HG03565 (cell line): ENCODE data around the gene PARP12.
A peak's percentile ranks its signal among the peaks of the same experiment; 100 is the strongest.

Experiments
- ATAC-seq: cut with Tn5 transposase; IDR thresholded peaks from one replicate; pipeline ENCODE4 v1.9.1; 2021; ENCODE audit warnings: mild to moderate bottlenecking, moderate library complexity; ENCODE audit not compliant: unreplicated experiment

PARP12 gene

GRCh38 chr7:140017034-140017433, 45.7 kb downstream of the PARP12 start:
- ATAC-seq: no peak

DNA sequence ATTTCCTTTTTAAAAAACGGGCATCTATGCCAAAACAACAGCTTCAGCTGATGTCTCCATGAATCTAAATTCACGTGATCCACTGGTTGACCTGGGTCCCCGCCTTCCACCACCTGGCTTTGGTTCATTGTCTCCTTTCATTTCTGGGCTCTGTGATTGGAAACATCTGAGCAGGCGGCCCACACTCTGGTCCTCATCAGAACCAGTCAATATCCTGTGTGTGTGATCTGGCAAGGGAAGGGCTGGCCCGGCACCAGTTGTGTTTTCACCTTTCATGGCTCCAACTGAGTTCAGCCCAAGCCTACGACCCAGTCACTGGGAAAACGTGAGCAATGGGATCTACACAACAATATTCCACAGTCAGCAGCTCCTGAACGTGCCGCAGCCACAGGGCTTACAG, 46.2 kb downstream of the PARP12 start:
- no peak for ATAC-seq

- ATAC-seq: no peak
Observed at GRCh38 chr7:140015471-140015970, 47.2 kb downstream of the PARP12 start.

DNA sequence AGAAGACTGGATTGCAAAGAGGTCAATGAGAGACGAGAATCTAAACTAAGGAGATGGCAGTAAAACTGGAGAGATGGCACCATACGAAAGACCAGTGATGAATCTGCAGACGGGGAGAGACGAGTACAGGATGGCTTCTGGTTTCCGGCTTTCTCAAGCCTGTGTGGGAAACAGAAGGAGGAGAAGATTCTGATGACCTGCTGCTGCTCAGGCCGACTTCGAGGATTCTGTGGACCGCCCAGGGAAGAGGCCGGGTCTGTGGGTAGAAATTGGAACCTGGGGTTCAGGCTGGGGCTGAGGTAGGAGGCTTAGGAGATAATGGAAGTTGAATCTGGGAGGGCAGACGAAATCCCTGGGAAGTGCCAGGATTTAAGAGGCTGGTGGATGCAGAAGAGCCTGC, 48.6 kb downstream of the PARP12 start:
- no peak for ATAC-seq

DNA sequence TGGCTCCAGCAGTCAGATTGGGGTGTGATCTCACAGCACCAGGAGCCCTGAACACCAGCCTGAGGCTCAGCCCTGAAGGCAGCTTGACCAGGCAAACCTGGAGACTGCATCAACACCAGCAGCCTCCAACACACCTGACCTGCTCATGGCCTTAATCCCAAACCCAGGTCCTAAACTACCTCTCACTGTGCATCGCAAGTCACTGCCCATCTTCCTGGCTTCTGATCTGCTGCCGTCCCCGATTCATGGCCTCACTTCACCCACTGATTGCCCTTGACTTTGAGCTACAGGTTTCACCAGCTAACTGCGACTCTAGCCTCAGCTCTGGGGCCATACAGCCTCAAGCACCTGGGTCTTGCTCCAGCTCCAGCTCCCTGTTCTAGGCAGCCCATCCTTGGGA, 49.1 kb downstream of the PARP12 start:
- ATAC-seq: no peak

DNA sequence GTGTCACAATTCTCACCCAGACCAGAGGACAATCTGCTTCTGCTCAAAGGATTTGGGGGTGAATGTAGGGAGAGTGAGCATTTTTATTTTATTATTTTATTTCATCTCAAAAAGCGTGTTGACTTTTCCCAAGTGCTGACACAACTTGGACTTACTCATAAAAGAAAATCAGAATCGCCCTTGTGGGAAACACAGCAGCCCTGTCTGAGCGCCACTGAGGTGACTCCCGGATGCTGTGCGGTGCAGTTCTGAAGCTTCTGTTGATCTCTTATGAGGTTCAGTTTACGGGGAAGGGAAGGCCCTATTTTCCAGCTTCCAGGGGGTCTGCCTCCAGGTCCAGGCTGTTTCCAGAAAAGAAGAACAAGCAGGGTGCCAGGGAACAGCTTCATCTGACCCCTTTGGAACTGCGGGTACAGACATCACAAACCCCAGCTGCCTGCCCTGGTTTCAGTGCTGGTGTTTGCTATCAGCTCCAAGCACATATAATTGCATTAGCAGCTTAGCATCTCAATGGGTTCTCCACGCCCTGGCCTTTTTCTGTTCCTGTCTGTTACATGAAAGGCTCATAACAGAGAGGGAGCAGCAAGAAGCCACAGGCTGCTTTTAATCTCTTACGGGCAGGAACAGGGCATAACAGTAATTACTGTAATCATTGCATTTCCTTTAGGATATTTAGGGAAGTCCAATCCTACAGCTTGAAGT, 52.4 kb downstream of the PARP12 start:
- ATAC-seq: no peak

DNA sequence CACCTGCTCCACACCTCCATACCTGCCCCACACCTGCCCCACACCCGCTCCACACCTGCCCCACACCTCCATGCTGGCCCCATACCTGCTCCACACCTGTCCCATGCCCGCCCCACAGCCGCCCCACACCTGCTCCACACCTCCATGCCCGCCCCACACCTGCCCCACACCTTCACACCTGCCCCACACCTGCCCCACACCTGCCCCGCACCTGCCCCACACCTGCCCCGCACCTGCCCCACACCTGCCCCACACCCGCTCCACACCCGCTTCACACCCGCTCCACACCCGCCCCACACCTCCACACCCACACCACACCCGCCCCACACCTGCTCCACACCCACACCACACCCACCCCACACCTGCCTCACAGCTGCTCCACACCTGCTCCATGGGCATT, 53.0 kb downstream of the PARP12 start:
- ATAC-seq: no peak

GRCh38 chr7:140008755-140009610, 53.8 kb downstream of the PARP12 start:
- no peak for ATAC-seq

DNA sequence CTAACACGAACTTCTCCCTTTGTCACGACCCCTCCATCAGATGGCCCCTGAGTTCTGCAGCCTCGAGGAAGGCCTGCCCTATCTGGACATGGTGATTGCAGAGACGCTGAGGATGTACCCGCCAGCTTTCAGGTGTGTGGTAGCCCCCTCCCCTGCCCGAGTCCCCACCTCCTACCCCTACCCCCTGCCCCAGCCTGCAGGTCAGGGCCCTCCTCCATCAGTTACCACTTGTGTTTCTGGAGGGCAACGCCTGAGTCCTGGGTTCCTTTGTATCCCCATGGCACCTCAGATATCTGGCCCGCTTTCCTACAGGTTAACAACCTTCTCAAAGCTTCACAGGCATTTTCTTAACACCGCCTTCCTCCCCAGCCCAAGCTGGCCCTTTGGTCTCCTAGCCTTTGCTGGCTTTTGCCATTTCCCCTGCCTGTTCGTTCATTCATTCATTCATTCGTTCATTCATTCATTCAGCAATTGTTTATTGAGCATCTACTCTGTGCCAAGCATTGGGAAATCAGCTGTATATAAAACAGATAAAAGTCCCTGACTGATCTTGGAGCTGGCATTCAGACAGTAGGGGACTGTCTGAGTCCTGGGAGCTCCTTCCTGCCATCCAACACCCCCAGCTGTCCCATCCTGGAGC, 55.6 kb downstream of the PARP12 start:
- no peak for ATAC-seq

DNA sequence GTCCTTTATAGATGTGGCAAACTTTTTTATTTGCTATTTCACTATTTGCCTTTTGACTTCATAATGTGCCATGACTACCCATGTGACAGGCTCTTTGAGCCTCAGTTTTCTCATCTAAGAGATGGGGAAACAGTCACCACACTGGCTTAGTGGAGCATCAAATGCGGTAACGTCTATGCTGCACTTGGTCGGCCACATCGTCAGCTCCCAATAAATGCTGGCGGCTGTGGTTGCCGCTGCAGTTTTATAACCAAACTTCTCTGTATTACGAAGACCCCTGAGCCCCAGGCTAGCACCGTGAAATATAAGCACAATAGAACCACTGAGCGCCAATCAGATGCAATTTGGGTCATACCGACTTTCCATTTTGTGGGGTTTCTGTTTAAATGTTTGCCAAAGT, 56.2 kb downstream of the PARP12 start:
- no peak for ATAC-seq

GRCh38 chr7:140005754-140006503, 56.8 kb downstream of the PARP12 start:
- ATAC-seq: no peak

- no peak for ATAC-seq
Observed at GRCh38 chr7:140005341-140005740, 57.4 kb downstream of the PARP12 start.

- ATAC-seq: no peak
Observed at GRCh38 chr7:140004672-140005071, 58.1 kb downstream of the PARP12 start.

GRCh38 chr7:140003913-140004382, 58.8 kb downstream of the PARP12 start:
- ATAC-seq: peak; percentile 30

DNA sequence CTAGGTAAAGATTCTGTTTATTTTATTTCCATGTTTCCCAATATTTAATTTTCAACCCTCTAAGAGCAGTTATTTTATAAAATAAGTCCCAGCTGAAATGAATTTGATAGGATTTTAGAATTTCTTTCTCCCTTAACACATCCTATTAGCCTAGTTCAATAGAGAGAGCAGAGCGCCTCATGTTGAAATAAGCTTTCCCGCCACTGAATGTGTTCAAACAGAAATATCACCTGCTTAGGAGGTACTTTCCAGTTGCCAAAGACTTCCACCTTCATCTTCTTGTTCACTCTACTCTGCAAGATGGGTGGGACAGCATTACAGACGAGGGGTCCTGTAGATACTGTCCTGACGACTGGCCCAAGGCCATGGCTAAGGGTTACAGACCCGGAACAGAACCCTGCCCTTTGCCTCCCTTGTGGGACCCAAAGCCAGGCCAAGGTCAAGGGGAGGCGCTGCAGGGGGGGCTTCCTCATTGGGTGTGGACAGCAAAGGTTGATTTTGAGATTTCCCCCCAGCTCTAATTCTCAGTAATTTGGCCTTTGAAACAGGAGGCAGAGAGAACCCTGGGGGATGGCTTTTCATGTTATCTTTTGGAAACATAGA, 62.0 kb downstream of the PARP12 start:
- no peak for ATAC-seq

- no peak for ATAC-seq
Observed at GRCh38 chr7:139999516-139999915, 63.2 kb downstream of the PARP12 start.

DNA sequence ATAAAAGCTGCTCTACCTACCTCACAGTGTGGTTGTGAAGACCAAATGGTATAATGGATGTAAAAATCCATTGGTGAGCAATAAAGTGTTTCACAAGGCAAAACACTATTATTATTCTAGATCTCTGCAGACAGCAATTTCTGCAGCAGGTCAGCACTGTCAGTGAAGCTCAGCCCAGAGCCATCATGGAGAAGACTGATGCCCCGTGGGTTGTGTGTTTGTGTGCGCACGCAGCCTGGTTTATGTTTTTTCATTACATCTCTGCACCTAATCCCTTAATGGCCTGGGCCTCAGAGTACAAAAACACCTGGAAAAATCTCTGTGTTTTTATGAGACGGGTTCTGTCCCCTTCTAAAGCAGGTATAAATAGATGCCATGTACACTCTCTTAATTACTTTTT, 64.2 kb downstream of the PARP12 start:
- no peak for ATAC-seq

- no peak for ATAC-seq
Observed at GRCh38 chr7:139995017-139995915, 67.5 kb downstream of the PARP12 start.

GRCh38 chr7:139994356-139994755, 68.4 kb downstream of the PARP12 start:
- no peak for ATAC-seq
